Fibroblast of the aortic adventitia (primary cell): ENCODE data around the gene CRLF2. TPM values are rescaled to one million over a fixed set of nuclear protein-coding genes. Genes with fewer than 3 reads are reported as not detected.
"Not testable (repeated sequence)": the region's sequence is repeated elsewhere in the genome, so short reads cannot be mapped to it uniquely, and the experiment has no call there.

ENCODE experiments used
- DNase-seq: peaks from one replicate; pipeline ENCODE4 v3.0.0-alpha.2; 2010; ENCODE audit warnings: low read depth
- H3K4me3 ChIP-seq: 2 replicates; pipeline ENCODE4 v1.5.1; 2011; ENCODE audit warnings: low read depth, mild to moderate bottlenecking, control low read depth, low read length, moderate library complexity
- total RNA-seq: library from RNA; depleted of rRNA; stranded (reverse); fragments of >200 nt; gene quantifications from 2 replicates; pipeline ENCODE4 v1.2.3, GENCODE V29; 2012; ENCODE audit warnings: low replicate concordance
- TF ChIP-seq, protein P1 (sequence below): IDR thresholded peaks from 2 replicates; pipeline ENCODE4 v1.5.1; 2011; ENCODE audit warnings: mild to moderate bottlenecking, low read length, control low read depth, inconsistent platforms; ENCODE audit not compliant: insufficient read depth

The CRLF2 gene
- total RNA-seq, 1 donor = not detected

GRCh38 chrX:1244164-1245076, 32.0 kb upstream of the CRLF2 start:
- no peak overlapping the region for H3K4me3 ChIP-seq
- no peak for DNase-seq

DNA sequence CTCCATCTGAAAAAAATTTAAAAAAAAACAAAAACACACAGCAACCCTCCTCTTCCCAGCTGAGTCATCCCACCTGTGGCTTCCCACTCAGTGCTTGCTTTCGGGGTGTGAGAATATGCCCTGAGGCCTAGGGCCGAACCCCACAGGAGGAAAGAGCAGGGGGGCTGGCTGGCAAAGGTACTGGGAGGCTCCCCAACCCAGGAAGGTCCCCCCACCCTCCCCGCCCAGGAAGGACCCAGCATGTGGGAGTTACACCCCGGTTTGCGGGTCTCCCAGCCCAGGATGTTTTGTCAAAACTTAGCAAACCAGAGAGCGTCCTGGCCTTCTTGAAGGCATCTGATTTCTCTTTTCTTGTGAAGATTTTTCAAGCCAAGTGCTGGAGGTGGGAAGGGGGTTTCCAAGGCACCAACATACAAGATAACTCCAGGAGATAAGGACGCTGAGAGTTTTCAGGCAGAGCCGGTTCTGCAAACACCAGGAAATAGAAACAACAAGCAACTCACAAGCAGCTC, 30.5 kb upstream of the CRLF2 start:
- TF ChIP-seq, protein P1, sequence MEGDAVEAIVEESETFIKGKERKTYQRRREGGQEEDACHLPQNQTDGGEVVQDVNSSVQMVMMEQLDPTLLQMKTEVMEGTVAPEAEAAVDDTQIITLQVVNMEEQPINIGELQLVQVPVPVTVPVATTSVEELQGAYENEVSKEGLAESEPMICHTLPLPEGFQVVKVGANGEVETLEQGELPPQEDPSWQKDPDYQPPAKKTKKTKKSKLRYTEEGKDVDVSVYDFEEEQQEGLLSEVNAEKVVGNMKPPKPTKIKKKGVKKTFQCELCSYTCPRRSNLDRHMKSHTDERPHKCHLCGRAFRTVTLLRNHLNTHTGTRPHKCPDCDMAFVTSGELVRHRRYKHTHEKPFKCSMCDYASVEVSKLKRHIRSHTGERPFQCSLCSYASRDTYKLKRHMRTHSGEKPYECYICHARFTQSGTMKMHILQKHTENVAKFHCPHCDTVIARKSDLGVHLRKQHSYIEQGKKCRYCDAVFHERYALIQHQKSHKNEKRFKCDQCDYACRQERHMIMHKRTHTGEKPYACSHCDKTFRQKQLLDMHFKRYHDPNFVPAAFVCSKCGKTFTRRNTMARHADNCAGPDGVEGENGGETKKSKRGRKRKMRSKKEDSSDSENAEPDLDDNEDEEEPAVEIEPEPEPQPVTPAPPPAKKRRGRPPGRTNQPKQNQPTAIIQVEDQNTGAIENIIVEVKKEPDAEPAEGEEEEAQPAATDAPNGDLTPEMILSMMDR = no peak
- DNase-seq = no peak
- no peak overlapping the region for H3K4me3 ChIP-seq

More at GRCh38 chrX:1244164-1245076, 32.0 kb upstream of the CRLF2 start:
- TF ChIP-seq, protein P1 = no peak

GRCh38 chrX:1240551-1240950, 28.1 kb upstream of the CRLF2 start:
- not testable (repeated sequence) for H3K4me3 ChIP-seq, DNase-seq

GRCh38 chrX:1239681-1240142, 27.3 kb upstream of the CRLF2 start:
- TF ChIP-seq, protein P1 = no peak
- DNase-seq = no peak
- H3K4me3 ChIP-seq = no peak overlapping the region

DNA sequence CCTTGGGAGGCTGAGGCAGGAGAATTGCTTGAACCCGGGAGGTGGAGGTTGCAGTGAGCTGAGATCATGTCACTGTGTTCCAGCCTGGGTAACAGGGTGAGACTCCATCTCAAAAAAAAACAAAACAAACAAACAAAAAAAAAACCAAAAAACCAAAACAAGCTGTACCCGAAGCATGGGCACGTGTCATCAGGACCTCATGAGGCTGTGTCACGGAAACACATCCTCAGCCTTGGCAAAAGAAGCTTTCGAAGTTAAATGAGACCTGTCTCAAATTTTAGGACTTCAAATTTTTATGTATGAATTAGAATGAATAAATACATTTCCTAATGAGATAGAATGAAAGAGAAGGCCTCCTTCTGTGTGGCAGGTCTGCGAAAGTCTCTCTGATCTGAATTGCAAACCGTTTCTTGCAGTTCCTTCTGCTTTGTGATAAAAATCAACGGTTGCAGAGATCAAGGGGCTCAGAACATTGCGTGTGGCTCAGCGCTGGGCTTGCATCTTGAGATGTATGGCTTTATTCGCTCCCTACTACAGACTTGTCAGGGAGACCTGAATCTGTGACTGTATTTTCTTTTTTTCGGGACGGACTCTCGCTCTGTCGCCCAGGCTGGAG, 19.5 kb upstream of the CRLF2 start:
- TF ChIP-seq, protein P1 = no peak
- H3K4me3 ChIP-seq = no peak overlapping the region
- no peak for DNase-seq

GRCh38 chrX:1228101-1228500, 15.7 kb upstream of the CRLF2 start:
- not testable (repeated sequence) for H3K4me3 ChIP-seq, DNase-seq

DNA sequence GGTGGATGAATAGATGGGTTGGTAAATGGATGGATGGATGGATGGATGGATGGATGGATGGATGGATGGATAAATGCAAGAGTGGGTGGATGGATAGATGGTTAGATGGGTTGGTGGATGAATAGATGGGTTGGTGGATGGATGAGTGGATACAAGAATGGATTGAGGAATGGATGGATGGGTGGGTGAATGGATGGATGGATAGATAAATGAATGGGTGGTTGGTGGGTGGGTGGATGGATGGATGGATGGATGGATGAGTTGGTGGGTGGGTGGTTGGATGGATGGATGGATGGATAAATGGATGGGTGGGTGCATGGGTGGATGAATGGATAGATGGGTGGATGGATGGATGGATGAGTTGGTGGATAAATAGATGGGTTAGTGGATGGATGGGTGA, 13.8 kb upstream of the CRLF2 start:
- DNase-seq = no peak
- TF ChIP-seq, protein P1 = no peak
- H3K4me3 ChIP-seq = no peak overlapping the region
